ENCODE measurements around the gene ARHGEF33.

DNA sequence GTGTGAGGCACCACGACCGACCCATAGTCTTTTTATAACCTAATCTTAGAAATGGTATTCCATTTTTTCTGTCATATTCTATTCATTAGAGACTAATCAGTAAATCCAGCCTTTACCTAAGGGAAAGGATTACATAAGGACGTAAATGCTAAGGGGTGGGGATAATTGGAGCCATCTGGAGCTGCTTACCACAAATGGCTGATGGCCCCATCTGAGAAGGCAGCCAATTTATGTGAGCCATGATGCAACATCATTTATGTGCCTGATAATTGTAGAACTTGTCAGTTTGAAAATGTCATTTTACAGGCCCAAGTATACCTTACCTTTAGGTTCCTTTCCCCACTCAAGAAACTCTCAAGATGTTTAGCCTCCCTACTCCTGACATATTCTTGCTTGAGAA, 44.0 kb downstream of the ARHGEF33 start:
- TF ChIP-seq EZH2phosphoT487 (IDR thresholded peaks at IDR 0.05; ENCODE audit: unreplicated experiment), result no peak
- TF ChIP-seq, protein P1, sequence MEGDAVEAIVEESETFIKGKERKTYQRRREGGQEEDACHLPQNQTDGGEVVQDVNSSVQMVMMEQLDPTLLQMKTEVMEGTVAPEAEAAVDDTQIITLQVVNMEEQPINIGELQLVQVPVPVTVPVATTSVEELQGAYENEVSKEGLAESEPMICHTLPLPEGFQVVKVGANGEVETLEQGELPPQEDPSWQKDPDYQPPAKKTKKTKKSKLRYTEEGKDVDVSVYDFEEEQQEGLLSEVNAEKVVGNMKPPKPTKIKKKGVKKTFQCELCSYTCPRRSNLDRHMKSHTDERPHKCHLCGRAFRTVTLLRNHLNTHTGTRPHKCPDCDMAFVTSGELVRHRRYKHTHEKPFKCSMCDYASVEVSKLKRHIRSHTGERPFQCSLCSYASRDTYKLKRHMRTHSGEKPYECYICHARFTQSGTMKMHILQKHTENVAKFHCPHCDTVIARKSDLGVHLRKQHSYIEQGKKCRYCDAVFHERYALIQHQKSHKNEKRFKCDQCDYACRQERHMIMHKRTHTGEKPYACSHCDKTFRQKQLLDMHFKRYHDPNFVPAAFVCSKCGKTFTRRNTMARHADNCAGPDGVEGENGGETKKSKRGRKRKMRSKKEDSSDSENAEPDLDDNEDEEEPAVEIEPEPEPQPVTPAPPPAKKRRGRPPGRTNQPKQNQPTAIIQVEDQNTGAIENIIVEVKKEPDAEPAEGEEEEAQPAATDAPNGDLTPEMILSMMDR (conservative IDR thresholded peaks at IDR 0.05; ENCODE audit: low read depth in 2 of 2), result no peak
- no peak for TF ChIP-seq POLR2AphosphoS5 (IDR thresholded peaks at IDR 0.05; ENCODE audit: low read depth)
- no peak for TF ChIP-seq EZH2 (IDR thresholded peaks at IDR 0.05; ENCODE audit: low read depth, unreplicated experiment)
- TF ChIP-seq, protein P2, sequence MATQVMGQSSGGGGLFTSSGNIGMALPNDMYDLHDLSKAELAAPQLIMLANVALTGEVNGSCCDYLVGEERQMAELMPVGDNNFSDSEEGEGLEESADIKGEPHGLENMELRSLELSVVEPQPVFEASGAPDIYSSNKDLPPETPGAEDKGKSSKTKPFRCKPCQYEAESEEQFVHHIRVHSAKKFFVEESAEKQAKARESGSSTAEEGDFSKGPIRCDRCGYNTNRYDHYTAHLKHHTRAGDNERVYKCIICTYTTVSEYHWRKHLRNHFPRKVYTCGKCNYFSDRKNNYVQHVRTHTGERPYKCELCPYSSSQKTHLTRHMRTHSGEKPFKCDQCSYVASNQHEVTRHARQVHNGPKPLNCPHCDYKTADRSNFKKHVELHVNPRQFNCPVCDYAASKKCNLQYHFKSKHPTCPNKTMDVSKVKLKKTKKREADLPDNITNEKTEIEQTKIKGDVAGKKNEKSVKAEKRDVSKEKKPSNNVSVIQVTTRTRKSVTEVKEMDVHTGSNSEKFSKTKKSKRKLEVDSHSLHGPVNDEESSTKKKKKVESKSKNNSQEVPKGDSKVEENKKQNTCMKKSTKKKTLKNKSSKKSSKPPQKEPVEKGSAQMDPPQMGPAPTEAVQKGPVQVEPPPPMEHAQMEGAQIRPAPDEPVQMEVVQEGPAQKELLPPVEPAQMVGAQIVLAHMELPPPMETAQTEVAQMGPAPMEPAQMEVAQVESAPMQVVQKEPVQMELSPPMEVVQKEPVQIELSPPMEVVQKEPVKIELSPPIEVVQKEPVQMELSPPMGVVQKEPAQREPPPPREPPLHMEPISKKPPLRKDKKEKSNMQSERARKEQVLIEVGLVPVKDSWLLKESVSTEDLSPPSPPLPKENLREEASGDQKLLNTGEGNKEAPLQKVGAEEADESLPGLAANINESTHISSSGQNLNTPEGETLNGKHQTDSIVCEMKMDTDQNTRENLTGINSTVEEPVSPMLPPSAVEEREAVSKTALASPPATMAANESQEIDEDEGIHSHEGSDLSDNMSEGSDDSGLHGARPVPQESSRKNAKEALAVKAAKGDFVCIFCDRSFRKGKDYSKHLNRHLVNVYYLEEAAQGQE (IDR thresholded peaks at IDR 0.05; ENCODE audit: unreplicated experiment), result no peak
- TF ChIP-seq, protein P3, sequence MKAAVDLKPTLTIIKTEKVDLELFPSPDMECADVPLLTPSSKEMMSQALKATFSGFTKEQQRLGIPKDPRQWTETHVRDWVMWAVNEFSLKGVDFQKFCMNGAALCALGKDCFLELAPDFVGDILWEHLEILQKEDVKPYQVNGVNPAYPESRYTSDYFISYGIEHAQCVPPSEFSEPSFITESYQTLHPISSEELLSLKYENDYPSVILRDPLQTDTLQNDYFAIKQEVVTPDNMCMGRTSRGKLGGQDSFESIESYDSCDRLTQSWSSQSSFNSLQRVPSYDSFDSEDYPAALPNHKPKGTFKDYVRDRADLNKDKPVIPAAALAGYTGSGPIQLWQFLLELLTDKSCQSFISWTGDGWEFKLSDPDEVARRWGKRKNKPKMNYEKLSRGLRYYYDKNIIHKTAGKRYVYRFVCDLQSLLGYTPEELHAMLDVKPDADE (IDR thresholded peaks at IDR 0.05), result no peak
- no peak for TF ChIP-seq CREB1 (CRISPR knock-in tag; IDR thresholded peaks at IDR 0.05; ENCODE audit: low read depth)
- TF ChIP-seq NANOG (IDR thresholded peaks at IDR 0.05; ENCODE audit: borderline replicate concordance), result no peak
- TF ChIP-seq ZNF114 (CRISPR knock-in tag; IDR thresholded peaks at IDR 0.05), result no peak
- no peak for TF ChIP-seq JUNB (IDR thresholded peaks at IDR 0.05; ENCODE audit: unreplicated experiment)
- TF ChIP-seq STAT1 (IDR thresholded peaks at IDR 0.05; ENCODE audit: unreplicated experiment), result no peak
- TF ChIP-seq ZNF331 (CRISPR knock-in tag; IDR thresholded peaks at IDR 0.05; ENCODE audit: low read depth), result no peak
- TF ChIP-seq, protein P4, sequence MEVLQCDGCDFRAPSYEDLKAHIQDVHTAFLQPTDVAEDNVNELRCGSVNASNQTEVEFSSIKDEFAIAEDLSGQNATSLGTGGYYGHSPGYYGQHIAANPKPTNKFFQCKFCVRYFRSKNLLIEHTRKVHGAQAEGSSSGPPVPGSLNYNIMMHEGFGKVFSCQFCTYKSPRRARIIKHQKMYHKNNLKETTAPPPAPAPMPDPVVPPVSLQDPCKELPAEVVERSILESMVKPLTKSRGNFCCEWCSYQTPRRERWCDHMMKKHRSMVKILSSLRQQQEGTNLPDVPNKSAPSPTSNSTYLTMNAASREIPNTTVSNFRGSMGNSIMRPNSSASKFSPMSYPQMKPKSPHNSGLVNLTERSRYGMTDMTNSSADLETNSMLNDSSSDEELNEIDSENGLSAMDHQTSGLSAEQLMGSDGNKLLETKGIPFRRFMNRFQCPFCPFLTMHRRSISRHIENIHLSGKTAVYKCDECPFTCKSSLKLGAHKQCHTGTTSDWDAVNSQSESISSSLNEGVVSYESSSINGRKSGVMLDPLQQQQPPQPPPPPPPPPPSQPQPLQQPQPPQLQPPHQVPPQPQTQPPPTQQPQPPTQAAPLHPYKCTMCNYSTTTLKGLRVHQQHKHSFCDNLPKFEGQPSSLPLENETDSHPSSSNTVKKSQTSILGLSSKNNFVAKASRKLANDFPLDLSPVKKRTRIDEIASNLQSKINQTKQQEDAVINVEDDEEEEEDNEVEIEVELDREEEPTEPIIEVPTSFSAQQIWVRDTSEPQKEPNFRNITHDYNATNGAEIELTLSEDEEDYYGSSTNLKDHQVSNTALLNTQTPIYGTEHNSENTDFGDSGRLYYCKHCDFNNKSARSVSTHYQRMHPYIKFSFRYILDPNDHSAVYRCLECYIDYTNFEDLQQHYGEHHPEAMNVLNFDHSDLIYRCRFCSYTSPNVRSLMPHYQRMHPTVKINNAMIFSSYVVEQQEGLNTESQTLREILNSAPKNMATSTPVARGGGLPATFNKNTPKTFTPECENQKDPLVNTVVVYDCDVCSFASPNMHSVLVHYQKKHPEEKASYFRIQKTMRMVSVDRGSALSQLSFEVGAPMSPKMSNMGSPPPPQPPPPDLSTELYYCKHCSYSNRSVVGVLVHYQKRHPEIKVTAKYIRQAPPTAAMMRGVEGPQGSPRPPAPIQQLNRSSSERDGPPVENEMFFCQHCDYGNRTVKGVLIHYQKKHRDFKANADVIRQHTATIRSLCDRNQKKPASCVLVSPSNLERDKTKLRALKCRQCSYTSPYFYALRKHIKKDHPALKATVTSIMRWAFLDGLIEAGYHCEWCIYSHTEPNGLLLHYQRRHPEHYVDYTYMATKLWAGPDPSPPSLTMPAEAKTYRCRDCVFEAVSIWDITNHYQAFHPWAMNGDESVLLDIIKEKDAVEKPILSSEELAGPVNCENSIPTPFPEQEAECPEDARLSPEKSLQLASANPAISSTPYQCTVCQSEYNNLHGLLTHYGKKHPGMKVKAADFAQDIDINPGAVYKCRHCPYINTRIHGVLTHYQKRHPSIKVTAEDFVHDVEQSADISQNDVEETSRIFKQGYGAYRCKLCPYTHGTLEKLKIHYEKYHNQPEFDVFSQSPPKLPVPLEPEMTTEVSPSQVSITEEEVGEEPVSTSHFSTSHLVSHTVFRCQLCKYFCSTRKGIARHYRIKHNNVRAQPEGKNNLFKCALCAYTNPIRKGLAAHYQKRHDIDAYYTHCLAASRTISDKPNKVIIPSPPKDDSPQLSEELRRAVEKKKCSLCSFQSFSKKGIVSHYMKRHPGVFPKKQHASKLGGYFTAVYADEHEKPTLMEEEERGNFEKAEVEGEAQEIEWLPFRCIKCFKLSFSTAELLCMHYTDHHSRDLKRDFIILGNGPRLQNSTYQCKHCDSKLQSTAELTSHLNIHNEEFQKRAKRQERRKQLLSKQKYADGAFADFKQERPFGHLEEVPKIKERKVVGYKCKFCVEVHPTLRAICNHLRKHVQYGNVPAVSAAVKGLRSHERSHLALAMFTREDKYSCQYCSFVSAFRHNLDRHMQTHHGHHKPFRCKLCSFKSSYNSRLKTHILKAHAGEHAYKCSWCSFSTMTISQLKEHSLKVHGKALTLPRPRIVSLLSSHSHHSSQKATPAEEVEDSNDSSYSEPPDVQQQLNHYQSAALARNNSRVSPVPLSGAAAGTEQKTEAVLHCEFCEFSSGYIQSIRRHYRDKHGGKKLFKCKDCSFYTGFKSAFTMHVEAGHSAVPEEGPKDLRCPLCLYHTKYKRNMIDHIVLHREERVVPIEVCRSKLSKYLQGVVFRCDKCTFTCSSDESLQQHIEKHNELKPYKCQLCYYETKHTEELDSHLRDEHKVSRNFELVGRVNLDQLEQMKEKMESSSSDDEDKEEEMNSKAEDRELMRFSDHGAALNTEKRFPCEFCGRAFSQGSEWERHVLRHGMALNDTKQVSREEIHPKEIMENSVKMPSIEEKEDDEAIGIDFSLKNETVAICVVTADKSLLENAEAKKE (CRISPR knock-in tag; IDR thresholded peaks at IDR 0.05), result no peak

All from GM23338 (cell line).